ENCODE measurements around the gene GALNT8. TPM values are rescaled to one million over a fixed set of nuclear protein-coding genes. Genes with fewer than 3 reads are reported as not detected.

The GALNT8 gene
- total RNA-seq, 1 donor from 2014 or later: 0.77 TPM

DNA sequence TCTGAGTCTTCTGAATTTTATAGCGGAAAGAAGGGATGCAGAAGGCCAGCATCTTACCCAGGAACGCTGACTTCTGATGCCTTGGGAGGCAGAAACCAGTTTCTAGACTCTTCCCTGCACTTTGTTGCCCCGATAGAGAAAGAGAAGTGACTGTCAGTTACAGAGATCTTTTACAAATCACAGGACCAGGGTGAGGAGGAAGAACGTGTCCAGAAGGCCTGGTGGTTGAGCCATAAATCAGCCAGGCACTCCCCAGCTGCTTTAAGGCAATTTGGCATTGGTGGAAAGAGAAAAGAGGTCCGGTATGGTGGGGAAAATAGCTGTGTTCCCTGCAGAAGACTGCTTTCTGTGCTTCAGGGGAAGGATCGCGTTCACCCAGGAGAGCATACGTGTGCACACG lies 100.8 kb downstream of the GALNT8 start:
- peaks cover 16% of the 10 kb centered on the region for H3K27me3 ChIP-seq (ENCODE audit: low read depth)
- H3K9me3 ChIP-seq: no peaks in the 10 kb centered on the region
- intact Hi-C loops (cut with DNase I): no loop called here
- no peaks in the 10 kb centered on the region for H3K4me1 ChIP-seq
- H3K4me3 ChIP-seq: no peak overlapping the region
- no peak overlapping the region for H3K27ac ChIP-seq
- DNase-seq (no peak), ATAC-seq (no peak)
- no peaks in the 10 kb centered on the region for H3K36me3 ChIP-seq
- TF ChIP-seq, protein P1, sequence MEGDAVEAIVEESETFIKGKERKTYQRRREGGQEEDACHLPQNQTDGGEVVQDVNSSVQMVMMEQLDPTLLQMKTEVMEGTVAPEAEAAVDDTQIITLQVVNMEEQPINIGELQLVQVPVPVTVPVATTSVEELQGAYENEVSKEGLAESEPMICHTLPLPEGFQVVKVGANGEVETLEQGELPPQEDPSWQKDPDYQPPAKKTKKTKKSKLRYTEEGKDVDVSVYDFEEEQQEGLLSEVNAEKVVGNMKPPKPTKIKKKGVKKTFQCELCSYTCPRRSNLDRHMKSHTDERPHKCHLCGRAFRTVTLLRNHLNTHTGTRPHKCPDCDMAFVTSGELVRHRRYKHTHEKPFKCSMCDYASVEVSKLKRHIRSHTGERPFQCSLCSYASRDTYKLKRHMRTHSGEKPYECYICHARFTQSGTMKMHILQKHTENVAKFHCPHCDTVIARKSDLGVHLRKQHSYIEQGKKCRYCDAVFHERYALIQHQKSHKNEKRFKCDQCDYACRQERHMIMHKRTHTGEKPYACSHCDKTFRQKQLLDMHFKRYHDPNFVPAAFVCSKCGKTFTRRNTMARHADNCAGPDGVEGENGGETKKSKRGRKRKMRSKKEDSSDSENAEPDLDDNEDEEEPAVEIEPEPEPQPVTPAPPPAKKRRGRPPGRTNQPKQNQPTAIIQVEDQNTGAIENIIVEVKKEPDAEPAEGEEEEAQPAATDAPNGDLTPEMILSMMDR (IDR thresholded peaks at IDR 0.05): no peak

Other genes with a start within 250 kb of the GALNT8 start
- gene RAD51AP1, start 181.5 kb upstream of the GALNT8 start, total RNA-seq: 3.7 TPM
- gene DYRK4, start 158.2 kb upstream of the GALNT8 start, total RNA-seq: 41.4 TPM
- 3.2 TPM for gene AKAP3, start 71.3 kb upstream of the GALNT8 start, total RNA-seq
- gene NDUFA9, start 71.3 kb upstream of the GALNT8 start, total RNA-seq: 68.5 TPM
- not detected for gene KCNA1, start 189.5 kb downstream of the GALNT8 start, total RNA-seq